ENCODE data around the gene SNX9.
"Not testable (repeated sequence)": the region's sequence is repeated elsewhere in the genome, so short reads cannot be mapped to it uniquely, and the experiment has no call there.

The SNX9 gene

GRCh38 chr6:157823001-157823527 lies at the start of gene SNX9:
Gene SNX9, plus strand, starts transcription at chr6:157823246. Its CDS starts 189 bp downstream, at chr6:157823435.
- DNase-seq (ENCODE audit: low spot score) = no peak

GRCh38 chr6:157773248-157773773 lies 49.7 kb upstream of the SNX9 start:
- no peak for DNase-seq (ENCODE audit: low spot score)

- no peak for DNase-seq (ENCODE audit: low spot score)
Observed at GRCh38 chr6:157774153-157775135, 48.6 kb upstream of the SNX9 start.

GRCh38 chr6:157775376-157775775 lies 47.7 kb upstream of the SNX9 start:
- no peak for DNase-seq (ENCODE audit: low spot score)

- no peak for DNase-seq (ENCODE audit: low spot score)
Observed at GRCh38 chr6:157777344-157777743, 45.7 kb upstream of the SNX9 start.

GRCh38 chr6:157778719-157779118 lies 44.3 kb upstream of the SNX9 start:
- no peak for DNase-seq (ENCODE audit: low spot score)

- DNase-seq (ENCODE audit: low spot score) = no peak
Observed at GRCh38 chr6:157779705-157780604, 43.1 kb upstream of the SNX9 start.

- no peak for DNase-seq (ENCODE audit: low spot score)
Observed at GRCh38 chr6:157785636-157786035, 37.4 kb upstream of the SNX9 start.

GRCh38 chr6:157786221-157786620 lies 36.8 kb upstream of the SNX9 start:
- DNase-seq (ENCODE audit: low spot score) = no peak

GRCh38 chr6:157787080-157787479 lies 36.0 kb upstream of the SNX9 start:
- no peak for DNase-seq (ENCODE audit: low spot score)

- no peak for DNase-seq (ENCODE audit: low spot score)
Observed at GRCh38 chr6:157788180-157788579, 34.9 kb upstream of the SNX9 start.

GRCh38 chr6:157789297-157789696 lies 33.7 kb upstream of the SNX9 start:
- no peak for DNase-seq (ENCODE audit: low spot score)

GRCh38 chr6:157789861-157790260 lies 33.2 kb upstream of the SNX9 start:
- DNase-seq (ENCODE audit: low spot score) = no peak

GRCh38 chr6:157790548-157791160 lies 32.4 kb upstream of the SNX9 start:
- no peak for DNase-seq (ENCODE audit: low spot score)

- DNase-seq (ENCODE audit: low spot score) = no peak
Observed at GRCh38 chr6:157791450-157791849, 31.6 kb upstream of the SNX9 start.

GRCh38 chr6:157792671-157793070 lies 30.4 kb upstream of the SNX9 start:
- DNase-seq (ENCODE audit: low spot score) = no peak

- not testable (repeated sequence) for DNase-seq (ENCODE audit: low spot score)
Observed at GRCh38 chr6:157794012-157794411, 29.0 kb upstream of the SNX9 start.

GRCh38 chr6:157795841-157796240 lies 27.2 kb upstream of the SNX9 start:
- DNase-seq (ENCODE audit: low spot score) = no peak

GRCh38 chr6:157798851-157799250 lies 24.2 kb upstream of the SNX9 start:
- peak; percentile 21 for DNase-seq (ENCODE audit: low spot score)

- not testable (repeated sequence) for DNase-seq (ENCODE audit: low spot score)
Observed at GRCh38 chr6:157799561-157799960, 23.5 kb upstream of the SNX9 start.

GRCh38 chr6:157800420-157801237 lies 22.4 kb upstream of the SNX9 start:
- peak; percentile 75 for DNase-seq (ENCODE audit: low spot score)
